GM23248 (cell line): ENCODE measurements around the gene CNKSR3.

Experiments
- EZH2 ChIP-seq: fragments of 200-600 bp; sonication (generic); IDR thresholded peaks from 2 replicates; pipeline ENCODE4 v1.6.1; 2018; ENCODE audit warnings: antibody characterized with exemption, mild to moderate bottlenecking; ENCODE audit not compliant: insufficient read depth, poor library complexity, severe bottlenecking
- EZH2phosphoT487 ChIP-seq: fragments of 200-600 bp; sonication (generic); IDR thresholded peaks from 2 replicates; pipeline ENCODE4 v1.6.1; 2018; ENCODE audit warnings: antibody characterized with exemption, moderate library complexity, mild to moderate bottlenecking, low read depth; ENCODE audit not compliant: insufficient read depth

- TF ChIP-seq EZH2phosphoT487, result no peak
- no peak for TF ChIP-seq EZH2
These were observed 5.8 kb upstream of the CNKSR3 start for GRCh38 chr6:154516276-154516675.
